Pancreas (tissue), 10 donors: ENCODE results near the gene APLP2. TPM values are rescaled to one million over a fixed set of nuclear protein-coding genes. Genes with fewer than 3 reads are reported as not detected.

ENCODE experiments used
- ATAC-seq, 4 donors: fragments of 200-7000 bp; cut with Tn5 transposase; one replicate each; pipeline versions ENCODE4 v1.8.0 to v1.9.1; 2020; ENCODE audit warnings: mild to moderate bottlenecking in 4 of 4, moderate library complexity in 4 of 4
- DNase-seq, 6 donors: peaks; one replicate each; pipeline ENCODE4 v3.0.0-alpha.2; 2020
- FAIRE-seq: peaks from 2 replicates; lab custom pipeline; 2012; peaks lifted over from hg19 to GRCh38; lab: Jason Lieb, UNC
- H3K27ac ChIP-seq, 4 donors: fragments of 200-600 bp; sonication (generic); 1 replicate in 3 of 4; 2 replicates in 1 of 4; pipeline versions ENCODE4 v1.5.0 to v1.8.0; 2020
- H3K27me3 ChIP-seq, 4 donors: fragments of 200-600 bp; one replicate each; pipeline ENCODE4 v1.8.0; 2021
- H3K36me3 ChIP-seq, 3 donors: fragments of 200-600 bp; sonication (generic) in 1 of 3; one replicate each; pipeline versions ENCODE4 v1.5.0 to v1.8.0; 2020 to 2021
- H3K4me1 ChIP-seq, 3 donors: fragments of 200-600 bp; one replicate each; pipeline ENCODE4 v1.8.0; 2021
- H3K4me3 ChIP-seq, 4 donors: fragments of 200-600 bp; sonication (generic) in 2 of 4; one replicate each; pipeline versions ENCODE4 v1.5.0 to v1.8.0; 2020 to 2021
- H3K9me3 ChIP-seq, 4 donors: fragments of 200-600 bp; one replicate each; pipeline ENCODE4 v1.8.0; 2021
- CTCF ChIP-seq, 4 donors: fragments of 200-600 bp; sonication (generic) in 3 of 4; IDR thresholded peaks; one replicate each; pipeline versions ENCODE4 v1.5.0 to v1.8.0; 2021; ENCODE audit warnings: antibody characterized with exemption in 4 of 4
- WGBS, 2 donors: extraction: QIAGEN DNeasy Blood & Tissue Kit; methylation state at CpG; one replicate each; pipeline ENCODE4 v1.1.7; 2013; 5-methylcytosine and 5-hydroxymethylcytosine counted together
- intact Hi-C, 3 donors: fragments of 100-400 bp; cut with DNase I; formaldehyde crosslinking; loops; one replicate each; pipeline versions ENCODE4 v1.11.1 to v1.14.2; 2022
- polyA plus RNA-seq, 2 donors: library from polyadenylated mRNA; stranded (reverse); fragments of 200-250 nt; gene quantifications; one replicate each; pipeline ENCODE4 v1.2.3, GENCODE V29; 2013
- total RNA-seq, 6 donors: library from RNA; stranded (reverse); fragmentation: NEBNext Ultra II Directional in 4 of 6; extraction: Animal tissue kit (Norgen Biotek cat#: 25700) in 4 of 6; gene quantifications; one replicate each; pipeline versions ENCODE4 v1.2.1 to v1.2.4, GENCODE V29; 2021 to 2023
- donor health status: healthy with polysubstance abuse.
- donor health status: DM: no; HTN: no; CAD: no; lungs with moderate emphysema.
- donor health status: DM: no; HTN: no; CAD: no.
- donor health status: control.
- donor health status: control.
- donor health status: Bipolar disorder and iron deficiency.
- donor health status: DM: yes; HTN: yes; CAD: no.
- donor health status: DM: no; HTN: no; CAD: no.
- donor health status: DM: no; HTN: no; CAD: no.
- donor health status: DM: yes; HTN: yes; CAD: no.

APLP2 gene
- total and polyA plus RNA-seq, 8 donors = 45.3 to 171 (median 101) TPM

GRCh38 chr11:130062026-130062425 is 7.7 kb upstream of the APLP2 start:
- ATAC-seq (no peak), DNase-seq (no peak), FAIRE-seq (no peak)
- Histone ChIP-seq H3K4me1 (no peaks in the 10 kb centered on the region), H3K27me3 (no peaks in the 10 kb centered on the region), H3K27ac (no peak overlapping the region), H3K9me3 (no peaks in the 10 kb centered on the region), H3K36me3 (no peaks in the 10 kb centered on the region), H3K4me3 (no peak overlapping the region)
- 16 to 20% methylated on average over 4 of the region's 4 CpGs for WGBS, 2 donors
- TF ChIP-seq CTCF (IDR thresholded peaks at IDR 0.05) = no peak
- intact Hi-C loops = no loop called here

- 91 to 95% methylated on average over 2 of the region's 2 CpGs for WGBS, 2 donors
- H3K4me1 ChIP-seq = peaks cover 0 to 3% (median 3%) of the 10 kb centered on the region in 3 donors
- intact Hi-C loops = no loop called here
Measured at GRCh38 chr11:130063451-130063850, 6.2 kb upstream of the APLP2 start.

GRCh38 chr11:130064596-130064995 is 5.1 kb upstream of the APLP2 start:
- intact Hi-C loops = no loop called here
- no peak for FAIRE-seq

More at GRCh38 chr11:130063451-130063850, 6.2 kb upstream of the APLP2 start:
- no peaks in the 10 kb centered on the region for H3K9me3 ChIP-seq
- no peak overlapping the region for H3K27ac ChIP-seq
- TF ChIP-seq CTCF (IDR thresholded peaks at IDR 0.05) = no peak
- FAIRE-seq = no peak
- no peaks in the 10 kb centered on the region for H3K36me3 ChIP-seq
- H3K4me3 ChIP-seq = no peak overlapping the region
- DNase-seq = no peak
- ATAC-seq = no peak
- no peaks in the 10 kb centered on the region for H3K27me3 ChIP-seq

GRCh38 chr11:130066338-130066737 is 3.4 kb upstream of the APLP2 start:
- FAIRE-seq (no peak), DNase-seq (no peak), ATAC-seq (no peak)
- no peak overlapping the region for H3K27ac ChIP-seq
- H3K4me3 ChIP-seq = no peak overlapping the region
- WGBS, 2 donors = 30 to 41% methylated on average over 5 of the region's 5 CpGs
- H3K36me3 ChIP-seq = no peaks in the 10 kb centered on the region
- intact Hi-C loops = no loop called here
- H3K4me1 ChIP-seq = peaks cover 0 to 8% (median 3%) of the 10 kb centered on the region in 3 donors
- H3K9me3 ChIP-seq = no peaks in the 10 kb centered on the region
- no peak for TF ChIP-seq CTCF (IDR thresholded peaks at IDR 0.05)
- H3K27me3 ChIP-seq = no peaks in the 10 kb centered on the region

More at GRCh38 chr11:130064596-130064995, 5.1 kb upstream of the APLP2 start:
- H3K27me3 ChIP-seq = no peaks in the 10 kb centered on the region
- 54 to 75% methylated on average over 4 of the region's 4 CpGs for WGBS, 2 donors
- no peak for TF ChIP-seq CTCF (IDR thresholded peaks at IDR 0.05)
- H3K9me3 ChIP-seq = no peaks in the 10 kb centered on the region
- peaks cover 0 to 4% (median 3%) of the 10 kb centered on the region in 3 donors for H3K4me1 ChIP-seq
- no peak overlapping the region for H3K27ac ChIP-seq
- no peak for ATAC-seq
- no peak for DNase-seq
- no peaks in the 10 kb centered on the region for H3K36me3 ChIP-seq
- H3K4me3 ChIP-seq = no peak overlapping the region

- no peak for ATAC-seq
- intact Hi-C loops = no loop called here
Measured at GRCh38 chr11:130068546-130068985, 1.1 kb upstream of the APLP2 start.

More at GRCh38 chr11:130068546-130068985, 1.1 kb upstream of the APLP2 start:
- Histone ChIP-seq H3K27ac (peak overlapping the region; percentile 67 to 94 (median 88)), H3K36me3 (no peaks in the 10 kb centered on the region), H3K9me3 (no peaks in the 10 kb centered on the region), H3K27me3 (no peaks in the 10 kb centered on the region), H3K4me3 (peak overlapping the region; percentile 53 to 84 (median 62)), H3K4me1 (peaks cover 3 to 21% (median 7%) of the 10 kb centered on the region in 3 donors)
- WGBS, 2 donors = 24 to 29% methylated on average over 18 of the region's 18 CpGs
- no peak for TF ChIP-seq CTCF (IDR thresholded peaks at IDR 0.05)
- no peak for FAIRE-seq
- peak in 2 of 6 donors; percentile 13 to 17 for DNase-seq
